BJ (cell line): ENCODE measurements around the gene AGT. TPM values are rescaled to one million over a fixed set of nuclear protein-coding genes. Genes with fewer than 3 reads are reported as not detected.

ENCODE experiments used
- CTCF ChIA-PET: fragments of 350-600 bp; formaldehyde crosslinking; extraction: SDS; loops from one replicate; lab custom pipeline; 2021; ENCODE audit warnings: antibody characterized with exemption, inconsistent platforms; lab: Yijun Ruan, JAX
- POLR2A ChIA-PET: fragments of 300-600 bp; sonication (Branson Sonifier 250); formaldehyde crosslinking; extraction: SDS; loops from one replicate; lab custom pipeline; 2021; ENCODE audit warnings: antibody characterized with exemption; lab: Charles Lee
- DNase-seq: peaks from one replicate; pipeline ENCODE4 v3.0.0-alpha.2; 2011; ENCODE audit warnings: low read depth
- H3K27me3 ChIP-seq: 2 replicates; pipeline ENCODE4 v1.6.0; 2011; ENCODE audit warnings: low read length; ENCODE audit not compliant: control insufficient read depth, insufficient read depth
- H3K36me3 ChIP-seq: 2 replicates; pipeline ENCODE4 v1.5.1; 2011; ENCODE audit warnings: low read length; ENCODE audit not compliant: control insufficient read depth, insufficient read depth
- H3K4me3 ChIP-seq: 2 replicates; pipeline ENCODE4 v1.5.1; 2011; ENCODE audit warnings: low read depth, mild to moderate bottlenecking, control low read depth, low read length
- CTCF ChIP-seq: IDR thresholded peaks from 2 replicates; pipeline ENCODE4 v1.5.1; 2011; ENCODE audit warnings: low read depth, mild to moderate bottlenecking, control low read depth, inconsistent platforms, low read length, moderate library complexity; ENCODE audit not compliant: insufficient read depth
- polyA plus RNA-seq: library from polyadenylated mRNA; depleted of rRNA; stranded (reverse); fragments of >200 nt; gene quantifications from 2 replicates; pipeline ENCODE4 v1.2.3, GENCODE V29; 2011

Gene AGT
- polyA plus RNA-seq, 1 experiment: 4.1 TPM

DNA sequence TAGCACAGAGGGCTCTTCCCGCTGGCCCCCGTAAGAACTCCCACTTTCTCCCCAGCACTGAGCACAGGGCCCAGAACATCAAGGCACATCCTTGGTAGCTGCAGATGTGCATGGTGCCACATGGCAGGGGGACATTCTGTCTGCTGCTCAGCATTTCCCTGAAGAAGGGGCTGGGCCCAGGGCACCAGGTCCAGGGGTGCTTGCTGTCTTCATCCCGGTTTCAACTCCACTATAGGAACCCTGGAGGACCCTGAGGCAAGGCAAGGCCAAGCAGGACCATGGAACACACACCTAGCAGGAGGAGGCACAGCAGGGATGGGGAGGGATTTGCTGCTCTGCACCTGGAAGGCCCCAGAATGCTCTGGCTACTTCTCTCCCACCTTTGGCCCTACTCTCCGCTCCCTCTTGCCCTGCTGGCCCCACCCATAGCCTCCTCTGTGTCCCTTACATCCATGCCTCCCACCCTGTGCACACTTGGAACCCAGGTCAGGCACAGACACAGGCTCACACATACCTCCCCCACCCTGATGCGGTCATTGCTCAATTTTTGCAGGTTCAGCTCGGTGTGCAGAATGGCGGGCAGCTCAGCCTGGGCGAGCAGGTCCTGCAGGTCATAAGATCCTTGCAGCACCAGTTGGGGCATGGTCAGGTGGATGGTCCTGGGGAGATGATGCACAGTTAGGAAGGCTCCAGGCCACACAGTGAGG is 10.1 kb downstream of the AGT start:
- Histone ChIP-seq H3K27me3 (peaks cover 1% of the 10 kb centered on the region; the same call in 1 of the 2 replicates), H3K4me3 (no peak overlapping the region), H3K36me3 (no peaks in the 10 kb centered on the region)
- no peak for DNase-seq
- no peak for TF ChIP-seq CTCF
- ChIA-PET POLR2A (no interaction called here), CTCF (no interaction called here)

- Histone ChIP-seq H3K36me3 (no peaks in the 10 kb centered on the region), H3K4me3 (no peak overlapping the region), H3K27me3 (peaks cover 1% of the 10 kb centered on the region; the same call in 1 of the 2 replicates)
- TF ChIP-seq CTCF: no peak
- ChIA-PET CTCF (no interaction called here), POLR2A (no interaction called here)
- DNase-seq: no peak
Measured at GRCh38 chr1:230702934-230703678, 10.8 kb downstream of the AGT start.

DNA sequence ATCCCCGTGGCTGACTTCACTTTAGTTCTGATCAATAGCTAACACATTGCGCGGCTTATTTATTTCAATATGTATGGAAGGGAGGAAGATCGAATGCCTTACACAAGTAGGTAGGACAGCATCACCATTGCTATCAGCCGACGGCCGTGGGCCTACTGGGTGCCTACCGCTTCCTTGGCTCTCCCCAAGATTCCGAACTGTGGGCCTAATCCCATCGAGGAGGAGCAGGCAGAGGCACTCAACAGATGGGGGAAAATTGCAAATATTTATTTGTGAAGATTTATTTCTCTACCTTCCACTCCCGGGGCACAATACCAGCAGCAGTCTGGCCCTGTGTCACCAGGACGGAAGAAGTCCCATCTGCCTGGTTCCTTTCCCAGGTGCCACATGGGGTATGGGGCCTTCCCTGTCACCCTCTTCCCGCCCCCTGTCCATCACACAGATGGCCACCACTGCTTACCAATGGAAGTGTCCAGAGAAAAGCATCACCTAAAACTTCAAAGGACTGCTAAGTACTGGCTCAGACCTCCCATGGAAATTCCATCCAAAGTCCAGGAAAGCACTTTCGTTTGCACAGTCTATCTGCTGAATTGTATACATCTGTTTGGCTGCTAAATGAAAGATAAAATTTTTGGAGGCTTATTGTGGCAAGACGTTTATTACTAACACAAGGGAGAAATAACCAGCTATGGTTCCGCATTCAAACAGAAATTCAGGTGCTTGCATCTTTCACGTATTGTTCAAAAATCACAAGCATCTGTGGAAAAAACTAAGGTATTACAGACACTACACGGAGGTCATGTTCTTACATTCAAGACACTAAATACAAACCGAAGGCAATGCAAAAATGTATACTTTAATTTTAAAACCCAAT is 11.8 kb downstream of the AGT start:
- ChIA-PET POLR2A (no interaction called here), CTCF (no interaction called here)
- no peak for DNase-seq

DNA sequence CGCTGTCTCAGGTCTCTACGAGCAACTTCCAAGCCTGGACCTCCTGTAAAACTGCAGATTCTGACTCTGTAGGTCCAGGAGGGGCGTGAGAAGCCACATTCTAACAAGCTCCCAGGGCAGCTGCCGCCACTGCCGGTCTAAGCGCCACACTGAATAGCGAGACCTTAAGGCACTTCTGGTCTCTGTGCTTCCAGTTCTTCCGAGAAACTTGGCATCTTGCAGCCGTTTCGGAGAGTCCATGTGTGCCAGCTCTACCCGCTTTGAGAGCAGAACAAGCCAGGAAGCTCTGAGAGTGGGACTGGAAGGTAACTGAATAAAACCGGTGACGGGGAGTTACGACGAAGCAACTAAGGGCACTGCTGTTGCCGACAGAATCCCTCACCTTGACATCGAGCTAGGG is 12.5 kb downstream of the AGT start:
- no peak for TF ChIP-seq CTCF
- H3K36me3 ChIP-seq: no peaks in the 10 kb centered on the region
- no peak overlapping the region for H3K4me3 ChIP-seq
- POLR2A ChIA-PET: no interaction called here
- H3K27me3 ChIP-seq: peaks cover 1% of the 10 kb centered on the region; the same call in 1 of the 2 replicates
- CTCF ChIA-PET: no interaction called here
- DNase-seq: no peak

More for the DNA sequence above, 11.8 kb downstream of the AGT start:
- H3K27me3 ChIP-seq: peaks cover 1% of the 10 kb centered on the region; the same call in 1 of the 2 replicates
- no peak for TF ChIP-seq CTCF
- H3K36me3 ChIP-seq: no peaks in the 10 kb centered on the region
- H3K4me3 ChIP-seq: no peak overlapping the region
